HEK293T (cell line): Measurements from ENCODE around the gene HSH2D.

Source experiments
- ARNT ChIP-seq: fragments of 450-650 bp; IDR thresholded peaks from 2 replicates; pipeline ENCODE4 v1.6.1; 2017; ENCODE audit warnings: mild to moderate bottlenecking
- CTBP1 ChIP-seq: fragments of 450-650 bp; IDR thresholded peaks from 2 replicates; pipeline ENCODE4 v1.6.1; 2016; ENCODE audit warnings: borderline replicate concordance
- ELF4 ChIP-seq: fragments of 450-650 bp; IDR thresholded peaks from 2 replicates; pipeline ENCODE4 v1.6.1; 2017; ENCODE audit warnings: antibody characterized with exemption
- FOXA1 ChIP-seq: fragments of 450-650 bp; IDR thresholded peaks from 2 replicates; pipeline ENCODE4 v1.6.1; 2016; ENCODE audit warnings: mild to moderate bottlenecking
- FOXK2 ChIP-seq: fragments of 450-650 bp; IDR thresholded peaks from 2 replicates; pipeline ENCODE4 v1.6.1; 2016; ENCODE audit warnings: mild to moderate bottlenecking
- FOXM1 ChIP-seq: fragments of 450-650 bp; IDR thresholded peaks from 2 replicates; pipeline ENCODE4 v1.6.1; 2017; ENCODE audit warnings: mild to moderate bottlenecking, borderline replicate concordance
- L3MBTL2 ChIP-seq: fragments of 450-650 bp; conservative IDR thresholded peaks from 2 replicates; pipeline ENCODE4 v1.6.1; 2016; ENCODE audit warnings: mild to moderate bottlenecking
- LEF1 ChIP-seq: fragments of 450-650 bp; IDR thresholded peaks from 2 replicates; pipeline ENCODE4 v1.6.1; 2017; ENCODE audit warnings: mild to moderate bottlenecking, borderline replicate concordance
- SP1 ChIP-seq: fragments of 450-650 bp; IDR thresholded peaks from 2 replicates; pipeline ENCODE4 v1.6.1; 2017
- SUZ12 ChIP-seq: fragments of 450-650 bp; IDR thresholded peaks from 2 replicates; pipeline ENCODE4 v1.6.1; 2016; ENCODE audit warnings: mild to moderate bottlenecking
- TARDBP ChIP-seq: fragments of 450-650 bp; IDR thresholded peaks from 2 replicates; pipeline ENCODE4 v1.6.1; 2016
- ZNF384 ChIP-seq: fragments of 450-650 bp; IDR thresholded peaks from 2 replicates; pipeline ENCODE4 v1.6.1; 2016
- TF ChIP-seq, protein P1 (sequence below): fragments of 450-650 bp; IDR thresholded peaks from 2 replicates; pipeline ENCODE4 v1.6.1; 2016

GRCh38 chr19:16199275-16199932 is 55.9 kb downstream of the HSH2D start:
- TF ChIP-seq CTBP1 (no peak), TARDBP (no peak), SUZ12 (no peak), ELF4 (no peak), FOXM1 (no peak), LEF1 (no peak), SP1 (no peak), ARNT (no peak), FOXA1 (no peak), L3MBTL2 (no peak), FOXK2 (no peak), ZNF384 (no peak)
- TF ChIP-seq, protein P1, sequence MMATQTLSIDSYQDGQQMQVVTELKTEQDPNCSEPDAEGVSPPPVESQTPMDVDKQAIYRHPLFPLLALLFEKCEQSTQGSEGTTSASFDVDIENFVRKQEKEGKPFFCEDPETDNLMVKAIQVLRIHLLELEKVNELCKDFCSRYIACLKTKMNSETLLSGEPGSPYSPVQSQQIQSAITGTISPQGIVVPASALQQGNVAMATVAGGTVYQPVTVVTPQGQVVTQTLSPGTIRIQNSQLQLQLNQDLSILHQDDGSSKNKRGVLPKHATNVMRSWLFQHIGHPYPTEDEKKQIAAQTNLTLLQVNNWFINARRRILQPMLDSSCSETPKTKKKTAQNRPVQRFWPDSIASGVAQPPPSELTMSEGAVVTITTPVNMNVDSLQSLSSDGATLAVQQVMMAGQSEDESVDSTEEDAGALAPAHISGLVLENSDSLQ, result no peak
